Right lobe of liver (tissue), 6 donors: Measurements from ENCODE around the gene HLF. TPM values are rescaled to one million over a fixed set of nuclear protein-coding genes. Genes with fewer than 3 reads are reported as not detected.
A peak's percentile ranks its signal among the peaks of the same experiment; 100 is the strongest.

ENCODE experiments used
- ATAC-seq, 4 donors: fragments of 200-7000 bp; cut with Tn5 transposase; one replicate each; pipeline ENCODE4 v1.9.1; 2020; ENCODE audit warnings: mild to moderate bottlenecking in 4 of 4, moderate library complexity in 4 of 4
- DNase-seq, 3 donors: peaks; one replicate each; pipeline ENCODE4 v3.0.0-alpha.2; 2020
- H3K27ac ChIP-seq, 3 donors: fragments of 200-600 bp; one replicate each; pipeline ENCODE4 v1.8.0; 2022
- H3K27me3 ChIP-seq, 2 donors: fragments of 200-600 bp; one replicate each; pipeline ENCODE4 v1.8.0; 2022
- H3K36me3 ChIP-seq, 4 donors: fragments of 200-600 bp; sonication (generic) in 1 of 4; one replicate each; pipeline versions ENCODE4 v1.5.1 to v1.8.0; 2017 to 2022; ENCODE audit warnings: control low read depth in 1 of 4
- H3K4me1 ChIP-seq, 4 donors: fragments of 200-600 bp; sonication (generic) in 1 of 4; one replicate each; pipeline versions ENCODE4 v1.5.1 to v1.8.0; 2017 to 2022; ENCODE audit warnings: control low read depth in 1 of 4
- H3K4me3 ChIP-seq, 3 donors: fragments of 200-600 bp; one replicate each; pipeline ENCODE4 v1.8.0; 2022
- H3K9me3 ChIP-seq, 4 donors: fragments of 200-600 bp; sonication (generic) in 1 of 4; one replicate each; pipeline versions ENCODE4 v1.5.1 to v1.8.0; 2017 to 2022; ENCODE audit warnings: control low read depth in 1 of 4
- POLR2A ChIP-seq: fragments of 450-650 bp; IDR thresholded peaks from one replicate; pipeline ENCODE4 v1.6.1; 2017; ENCODE audit warnings: antibody characterized with exemption, mild to moderate bottlenecking
- WGBS: methylation state at CpG from one replicate; pipeline ENCODE4 v1.1.6; 2018; ENCODE audit warnings: low coverage, low lambda C conversion rate; ENCODE audit not compliant: insufficient coverage; ENCODE audit errors: missing lambda C conversion rate; 5-methylcytosine and 5-hydroxymethylcytosine counted together
- intact Hi-C, 2 donors: fragments of 100-400 bp; cut with DNase I; formaldehyde crosslinking; loops; one replicate each; pipeline versions ENCODE4 v1.11.2 to v1.14.1; 2022
- total RNA-seq, 6 experiments: library from RNA; depleted of rRNA in 2 of 6; stranded (reverse); fragments of >200 nt in 2 of 6; fragmentation: NEBNext Ultra II Directional in 3 of 6; extraction: Animal tissue kit (Norgen Biotek cat#: 25700) in 3 of 6; gene quantifications; one replicate each; pipeline versions ENCODE4 v1.1.0 to v1.2.4, GENCODE V29; 2016 to 2023
- TF ChIP-seq, protein P1 (sequence below), 4 donors: fragments of 200-600 bp in 3 of 4; fragments of 450-650 bp in 1 of 4; IDR thresholded peaks; one replicate each; pipeline versions ENCODE4 v1.5.1 to v1.8.0; 2016 to 2022; ENCODE audit warnings: antibody characterized with exemption in 4 of 4, mild to moderate bottlenecking in 2 of 4
- donor health status: DM: no; HTN: yes; CAD: no.
- donor health status: DM: no; HTN: no; CAD: no.
- donor health status: DM: no; HTN: no; CAD: no.
- donor health status: DM: no; HTN: yes; CAD: no.
- donor health status: DM: no; HTN: yes; CAD: no.

Gene HLF
- total RNA-seq, 6 experiments from 2014 or later, result 16.4 to 96.9 (median 42.6) TPM

DNA sequence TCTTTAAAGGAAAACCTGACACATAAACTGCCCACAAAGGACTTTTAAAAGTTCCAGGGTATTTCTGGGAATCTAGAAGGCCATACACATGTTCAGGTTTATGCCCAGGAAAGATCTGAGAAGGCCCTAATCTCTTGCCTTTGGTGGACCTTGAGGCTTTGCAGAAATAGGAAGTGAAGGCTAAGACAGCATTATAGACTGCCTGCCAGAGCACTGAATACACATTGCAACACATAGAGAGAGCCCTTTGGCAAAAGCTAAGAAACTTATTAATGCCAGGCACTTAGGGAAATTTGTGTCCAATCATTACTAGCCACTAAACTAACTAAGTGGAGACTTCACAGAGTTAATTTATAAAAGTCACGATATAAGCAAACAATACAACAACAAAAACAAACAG lies 86.5 kb downstream of the HLF start:
- Histone ChIP-seq H3K27me3 (no peaks in the 10 kb centered on the region), H3K27ac (no peak overlapping the region), H3K4me1 (peaks cover 0 to 7% (median 0%) of the 10 kb centered on the region in 4 donors), H3K4me3 (no peak overlapping the region), H3K36me3 (no peaks in the 10 kb centered on the region), H3K9me3 (no peaks in the 10 kb centered on the region)
- DNase-seq (no peak), ATAC-seq (peak in 2 of 4 donors; percentile 39 to 43)
- intact Hi-C loops, result loop anchor here in 1 of 2 donors (10.0 kb wide), 1 partner anchor 356 kb away; no protein-coding TSS in a partner anchor
- WGBS, result 55% methylated on average over 1 of the region's 1 CpG
- TF ChIP-seq, protein P1, sequence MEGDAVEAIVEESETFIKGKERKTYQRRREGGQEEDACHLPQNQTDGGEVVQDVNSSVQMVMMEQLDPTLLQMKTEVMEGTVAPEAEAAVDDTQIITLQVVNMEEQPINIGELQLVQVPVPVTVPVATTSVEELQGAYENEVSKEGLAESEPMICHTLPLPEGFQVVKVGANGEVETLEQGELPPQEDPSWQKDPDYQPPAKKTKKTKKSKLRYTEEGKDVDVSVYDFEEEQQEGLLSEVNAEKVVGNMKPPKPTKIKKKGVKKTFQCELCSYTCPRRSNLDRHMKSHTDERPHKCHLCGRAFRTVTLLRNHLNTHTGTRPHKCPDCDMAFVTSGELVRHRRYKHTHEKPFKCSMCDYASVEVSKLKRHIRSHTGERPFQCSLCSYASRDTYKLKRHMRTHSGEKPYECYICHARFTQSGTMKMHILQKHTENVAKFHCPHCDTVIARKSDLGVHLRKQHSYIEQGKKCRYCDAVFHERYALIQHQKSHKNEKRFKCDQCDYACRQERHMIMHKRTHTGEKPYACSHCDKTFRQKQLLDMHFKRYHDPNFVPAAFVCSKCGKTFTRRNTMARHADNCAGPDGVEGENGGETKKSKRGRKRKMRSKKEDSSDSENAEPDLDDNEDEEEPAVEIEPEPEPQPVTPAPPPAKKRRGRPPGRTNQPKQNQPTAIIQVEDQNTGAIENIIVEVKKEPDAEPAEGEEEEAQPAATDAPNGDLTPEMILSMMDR (IDR thresholded peaks at IDR 0.05), result no peak
- TF ChIP-seq POLR2A, result no peak

DNA sequence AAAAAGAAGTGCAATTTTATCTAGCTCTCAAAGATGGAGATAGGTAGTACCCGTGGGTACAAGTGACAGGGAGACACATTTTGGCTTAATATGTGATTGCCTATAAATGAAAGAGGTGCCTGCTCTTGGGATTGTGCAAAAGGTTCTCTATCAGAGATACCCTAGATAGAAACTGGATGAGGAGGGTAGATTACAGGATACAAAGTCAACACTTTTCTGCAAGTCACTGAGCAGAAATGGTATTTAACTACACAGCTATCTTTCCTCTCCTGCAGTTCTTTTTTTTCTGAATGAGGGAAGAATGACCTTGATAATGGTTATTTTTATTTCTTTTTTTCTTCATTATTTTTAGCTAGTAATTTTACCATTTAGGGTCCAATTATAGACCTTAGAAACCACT lies 89.2 kb downstream of the HLF start:
- no peaks in the 10 kb centered on the region for H3K4me1 ChIP-seq
- H3K27me3 ChIP-seq, result no peaks in the 10 kb centered on the region
- H3K27ac ChIP-seq, result no peak overlapping the region
- TF ChIP-seq POLR2A, result no peak
- TF ChIP-seq, protein P1 (IDR thresholded peaks at IDR 0.05), result no peak
- DNase-seq (no peak), ATAC-seq (no peak)
- intact Hi-C loops, result loop anchor here in 1 of 2 donors (10.0 kb wide), 1 partner anchor 359 kb away; no protein-coding TSS in a partner anchor
- WGBS, result 71% methylated on average over 1 of the region's 1 CpG
- no peaks in the 10 kb centered on the region for H3K9me3 ChIP-seq
- H3K4me3 ChIP-seq, result no peak overlapping the region
- H3K36me3 ChIP-seq, result no peaks in the 10 kb centered on the region

DNA sequence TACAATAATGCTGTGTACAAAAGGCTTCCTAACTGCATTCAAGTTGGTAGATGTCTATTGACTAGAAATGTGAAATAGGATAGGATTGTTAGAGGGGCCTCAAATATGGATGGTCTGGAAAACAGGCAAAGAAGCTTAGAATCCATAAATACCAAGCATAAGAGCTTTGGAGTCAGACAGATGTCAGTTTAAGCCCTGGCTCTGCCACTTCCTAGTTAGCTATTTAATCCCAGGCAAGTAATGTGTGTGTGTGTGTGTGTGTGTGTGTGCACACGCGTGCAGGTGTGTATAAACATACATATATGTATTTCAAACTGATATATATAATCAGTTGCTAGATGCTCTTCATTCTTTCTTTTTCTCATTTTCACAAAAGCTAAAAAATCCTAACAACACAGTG lies 90.2 kb downstream of the HLF start:
- no peaks in the 10 kb centered on the region for H3K27me3 ChIP-seq
- H3K4me3 ChIP-seq, result no peak overlapping the region
- H3K4me1 ChIP-seq, result no peaks in the 10 kb centered on the region
- TF ChIP-seq, protein P1 (IDR thresholded peaks at IDR 0.05), result no peak
- TF ChIP-seq POLR2A, result no peak
- no peak for DNase-seq
- ATAC-seq, result no peak
- intact Hi-C loops, result loop anchor here in 1 of 2 donors (10.0 kb wide), 1 partner anchor 360 kb away; no protein-coding TSS in a partner anchor
- H3K9me3 ChIP-seq, result no peaks in the 10 kb centered on the region
- WGBS, result 97% methylated on average over 2 of the region's 2 CpGs
- no peak overlapping the region for H3K27ac ChIP-seq
- H3K36me3 ChIP-seq, result no peaks in the 10 kb centered on the region

DNA sequence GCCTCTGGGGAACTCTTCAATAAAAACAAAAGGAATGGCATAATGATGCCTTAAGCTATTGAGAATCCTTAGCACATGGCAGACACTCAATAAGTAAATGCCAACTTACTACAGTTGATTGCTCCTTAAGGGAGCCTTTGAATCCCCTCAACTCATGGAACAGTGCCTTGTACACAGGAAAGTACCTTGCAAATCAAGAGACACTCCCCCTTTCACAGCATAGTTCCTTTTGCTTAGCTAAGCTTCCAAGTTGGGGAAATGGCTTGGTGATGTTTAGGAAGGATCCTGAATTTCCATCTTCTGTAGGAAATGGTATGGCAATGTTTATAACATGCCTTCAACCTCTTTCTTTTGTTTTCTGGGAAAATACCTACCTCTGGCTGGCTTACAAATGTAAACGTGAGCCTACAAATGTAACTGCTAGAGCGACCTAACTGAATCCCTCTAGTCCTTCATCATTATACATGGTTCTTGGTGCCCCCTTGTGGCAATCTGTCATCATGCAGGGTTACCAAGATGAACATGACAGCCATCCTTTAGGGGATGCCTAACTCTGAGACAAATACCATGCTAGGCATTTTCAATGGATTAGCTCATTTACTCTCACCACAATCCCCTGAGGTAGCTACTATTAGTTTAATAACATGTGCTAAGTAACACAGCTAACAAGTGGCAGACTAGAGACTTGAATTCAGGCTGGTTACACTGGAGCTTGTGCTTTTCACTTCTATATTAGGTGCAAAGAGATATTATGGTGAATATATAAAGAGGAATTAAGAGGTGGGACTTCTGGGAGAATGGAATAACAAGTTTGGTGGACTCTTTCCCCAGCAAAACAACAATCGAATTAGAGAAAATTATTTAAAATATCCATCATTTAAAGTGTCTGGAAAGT lies 91.9 kb downstream of the HLF start:
- Histone ChIP-seq H3K4me1 (no peaks in the 10 kb centered on the region), H3K36me3 (no peaks in the 10 kb centered on the region), H3K27ac (no peak overlapping the region), H3K27me3 (no peaks in the 10 kb centered on the region), H3K9me3 (no peaks in the 10 kb centered on the region), H3K4me3 (no peak overlapping the region)
- intact Hi-C loops, result loop anchor here in 1 of 2 donors (10.0 kb wide), 1 partner anchor 362 kb away; no protein-coding TSS in a partner anchor
- peak in 2 of 3 donors; percentile 58 to 75 for DNase-seq
- TF ChIP-seq POLR2A, result no peak
- TF ChIP-seq, protein P1 (IDR thresholded peaks at IDR 0.05), result peak; percentile 81 to 89 (median 84)
- WGBS, result 16% methylated on average over 3 of the region's 3 CpGs
- peak; percentile 90 to 96 (median 94) for ATAC-seq
